HL-60 (cell line): ENCODE results near the gene RBM33.

Source experiments
- CTCF ChIP-seq: IDR thresholded peaks from one replicate; pipeline ENCODE4 v1.5.1; 2011; ENCODE audit warnings: low read length, control low read depth, inconsistent platforms; ENCODE audit not compliant: insufficient read depth
- GABPA ChIP-seq: IDR thresholded peaks from 2 replicates; pipeline ENCODE4 v1.6.1; 2012; ENCODE audit warnings: low read depth
- POLR2AphosphoS5 ChIP-seq: IDR thresholded peaks from 2 replicates; pipeline ENCODE4 v1.6.1; 2012; ENCODE audit warnings: low read depth
- REST ChIP-seq: IDR thresholded peaks from 2 replicates; pipeline ENCODE4 v1.6.1; 2012; ENCODE audit warnings: low read depth; ENCODE audit not compliant: insufficient replicate concordance
- SPI1 ChIP-seq: IDR thresholded peaks from 2 replicates; pipeline ENCODE4 v1.6.1; 2012; ENCODE audit warnings: low read depth, mild to moderate bottlenecking, borderline replicate concordance

- TF ChIP-seq POLR2AphosphoS5, result no peak
- no peak for TF ChIP-seq CTCF
- no peak for TF ChIP-seq REST
- TF ChIP-seq GABPA, result no peak
- no peak for TF ChIP-seq SPI1
Measured at GRCh38 chr7:155766386-155766785, 121.9 kb downstream of the RBM33 start.
